HepG2 (cell line): Measurements from ENCODE around the gene TEX9. TPM values are rescaled to one million over a fixed set of nuclear protein-coding genes. Genes with fewer than 3 reads are reported as not detected.

Experiments used
- DNMT3B ChIP-seq: conservative IDR thresholded peaks from 2 replicates; pipeline ENCODE4 v1.6.1; 2016; ENCODE audit warnings: missing biosample characterization, control low read depth
- GLI4 ChIP-seq: sonication (generic); formaldehyde crosslinking; IDR thresholded peaks from 2 replicates; pipeline ENCODE4 v1.5.1; 2020; ENCODE audit warnings: missing genetic modification reagents, mild to moderate bottlenecking, moderate library complexity, borderline replicate concordance
- MAFG ChIP-seq: sonication (generic); formaldehyde crosslinking; IDR thresholded peaks from 2 replicates; pipeline ENCODE4 v1.5.1; 2020; ENCODE audit warnings: mild to moderate bottlenecking, missing genetic modification reagents
- RBM22 ChIP-seq: fragments of 200-400 bp; formaldehyde crosslinking; optimal IDR thresholded peaks from 2 replicates; pipeline ENCODE3; 2017; ENCODE audit warnings: mild to moderate bottlenecking, low read length, moderate library complexity
- TCF12 ChIP-seq, 2 experiments: fragments of 450-650 bp in 1 of 2; sonication (generic) in 1 of 2; formaldehyde crosslinking in 1 of 2; IDR thresholded peaks; 2 replicates each; pipeline versions ENCODE4 v1.6.1 to v1.8.0; 2017 to 2022; ENCODE audit warnings: antibody characterized with exemption in 1 of 2, mild to moderate bottlenecking in 1 of 2, missing genetic modification reagents in 1 of 2, moderate library complexity in 1 of 2
- ZNF382 ChIP-seq: sonication (generic); formaldehyde crosslinking; IDR thresholded peaks from 2 replicates; pipeline ENCODE4 v1.5.0; 2020; ENCODE audit warnings: missing genetic modification reagents, mild to moderate bottlenecking, borderline replicate concordance
- ZNF572 ChIP-seq: sonication (generic); formaldehyde crosslinking; IDR thresholded peaks from 2 replicates; pipeline ENCODE4 v1.5.1; 2020; ENCODE audit warnings: mild to moderate bottlenecking, missing genetic modification reagents
- ZNF850 ChIP-seq: sonication (generic); formaldehyde crosslinking; conservative IDR thresholded peaks from 2 replicates; pipeline ENCODE4 v1.9.0; 2021; ENCODE audit warnings: mild to moderate bottlenecking, missing genetic modification reagents
- ZSCAN29 ChIP-seq: sonication (generic); formaldehyde crosslinking; conservative IDR thresholded peaks from 2 replicates; pipeline ENCODE4 v1.4.0; 2020; ENCODE audit warnings: mild to moderate bottlenecking, missing genetic modification reagents
- polyA plus RNA-seq, 8 experiments: library from polyadenylated mRNA; depleted of rRNA in 3 of 8; stranded (reverse) in 7 of 8; unstranded in 1 of 8; fragments of >200 nt; fragmentation: Illumina TruSeq in 4 of 8; extraction: Trizol in 4 of 8; gene quantifications; 2 replicates each; pipeline versions ENCODE4 v1.2.1 to v1.2.3, GENCODE V29; 2011 to 2016; ENCODE audit warnings: low read depth in 4 of 8, missing spikeins in 1 of 8, mixed read lengths in 1 of 8; ENCODE audit not compliant: insufficient read depth in 1 of 8
- total RNA-seq, 5 experiments: library from RNA; depleted of rRNA; stranded (reverse); fragments of >200 nt; fragmentation: Illumina TruSeq; extraction: Trizol; gene quantifications; 2 replicates each; pipeline ENCODE4 v1.2.3, GENCODE V29; 2016; ENCODE audit warnings: low read depth in 1 of 5
- TF ChIP-seq, protein P1 (sequence below): sonication (generic); formaldehyde crosslinking; IDR thresholded peaks from 2 replicates; pipeline ENCODE4 v1.4.0; 2020; ENCODE audit warnings: low read depth, mild to moderate bottlenecking, missing genetic modification reagents
- TF ChIP-seq, protein P2 (sequence below): IDR thresholded peaks from 2 replicates; pipeline ENCODE4 v1.6.1; 2016; ENCODE audit warnings: missing biosample characterization, missing genetic modification reagents, low read depth
- TF ChIP-seq, protein P3 (sequence below): IDR thresholded peaks from 2 replicates; pipeline ENCODE4 v1.6.1; 2018; ENCODE audit warnings: missing genetic modification reagents
- TF ChIP-seq, protein P4 (sequence below): sonication (generic); IDR thresholded peaks from 2 replicates; pipeline ENCODE4 v1.6.1; 2016; ENCODE audit warnings: low read depth, borderline replicate concordance
- TF ChIP-seq, protein P5 (sequence below), 2 experiments: fragments of 450-650 bp in 1 of 2; sonication (generic) in 1 of 2; formaldehyde crosslinking in 1 of 2; IDR thresholded peaks; 2 replicates each; pipeline versions ENCODE4 v1.6.1 to v1.8.0; 2016 to 2022; ENCODE audit warnings: antibody characterized with exemption in 1 of 2, mild to moderate bottlenecking in 1 of 2, missing genetic modification reagents in 1 of 2

TEX9 gene
- total and polyA plus RNA-seq, 2 of the 13 experiments (the other 11 are each of a cell fraction or from before 2014, with no cell fraction given): 0.82 to 6.9 TPM

DNA sequence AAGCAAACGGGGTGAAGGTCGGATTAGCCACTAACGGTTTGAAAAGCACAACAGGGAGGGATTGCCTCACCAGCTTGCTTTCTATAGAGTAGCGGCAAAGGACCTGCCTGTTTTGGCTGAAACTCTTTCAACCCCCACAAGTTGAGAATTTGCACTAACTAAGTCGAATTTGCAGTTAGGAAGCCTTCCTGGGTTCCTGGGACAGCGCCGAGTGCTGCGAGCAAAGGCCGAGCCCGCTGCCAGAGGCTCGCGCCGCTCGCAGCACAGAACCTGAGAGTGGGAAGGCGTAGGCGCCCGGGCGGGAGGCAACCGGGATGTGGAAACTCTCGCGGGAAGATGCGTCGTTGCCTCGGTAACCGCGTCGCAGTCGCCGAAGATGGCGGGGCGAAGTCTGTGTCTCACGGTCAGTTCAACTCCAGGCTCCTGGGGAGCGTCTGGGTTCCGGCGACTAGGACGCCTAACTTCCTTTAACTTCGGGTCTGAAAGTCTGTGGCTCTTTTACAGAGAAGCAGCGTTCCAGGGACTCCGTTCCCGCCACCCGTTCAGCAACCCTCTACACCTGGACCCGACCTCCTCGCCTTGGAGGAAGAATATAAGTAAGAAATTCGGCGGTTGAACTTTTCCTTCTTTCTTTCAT is at the start of gene TEX9 (continued):
- TF ChIP-seq, protein P1, sequence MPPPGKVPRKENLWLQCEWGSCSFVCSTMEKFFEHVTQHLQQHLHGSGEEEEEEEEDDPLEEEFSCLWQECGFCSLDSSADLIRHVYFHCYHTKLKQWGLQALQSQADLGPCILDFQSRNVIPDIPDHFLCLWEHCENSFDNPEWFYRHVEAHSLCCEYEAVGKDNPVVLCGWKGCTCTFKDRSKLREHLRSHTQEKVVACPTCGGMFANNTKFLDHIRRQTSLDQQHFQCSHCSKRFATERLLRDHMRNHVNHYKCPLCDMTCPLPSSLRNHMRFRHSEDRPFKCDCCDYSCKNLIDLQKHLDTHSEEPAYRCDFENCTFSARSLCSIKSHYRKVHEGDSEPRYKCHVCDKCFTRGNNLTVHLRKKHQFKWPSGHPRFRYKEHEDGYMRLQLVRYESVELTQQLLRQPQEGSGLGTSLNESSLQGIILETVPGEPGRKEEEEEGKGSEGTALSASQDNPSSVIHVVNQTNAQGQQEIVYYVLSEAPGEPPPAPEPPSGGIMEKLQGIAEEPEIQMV (CRISPR knock-in tag): no peak
- no peak for TF ChIP-seq ZNF850 (CRISPR knock-in tag)
- no peak for TF ChIP-seq TCF12 (IDR thresholded peaks at IDR 0.05)
- no peak for TF ChIP-seq TCF12 (CRISPR knock-in tag; IDR thresholded peaks at IDR 0.05)
- no peak for TF ChIP-seq GLI4 (CRISPR knock-in tag)
- TF ChIP-seq, protein P2, sequence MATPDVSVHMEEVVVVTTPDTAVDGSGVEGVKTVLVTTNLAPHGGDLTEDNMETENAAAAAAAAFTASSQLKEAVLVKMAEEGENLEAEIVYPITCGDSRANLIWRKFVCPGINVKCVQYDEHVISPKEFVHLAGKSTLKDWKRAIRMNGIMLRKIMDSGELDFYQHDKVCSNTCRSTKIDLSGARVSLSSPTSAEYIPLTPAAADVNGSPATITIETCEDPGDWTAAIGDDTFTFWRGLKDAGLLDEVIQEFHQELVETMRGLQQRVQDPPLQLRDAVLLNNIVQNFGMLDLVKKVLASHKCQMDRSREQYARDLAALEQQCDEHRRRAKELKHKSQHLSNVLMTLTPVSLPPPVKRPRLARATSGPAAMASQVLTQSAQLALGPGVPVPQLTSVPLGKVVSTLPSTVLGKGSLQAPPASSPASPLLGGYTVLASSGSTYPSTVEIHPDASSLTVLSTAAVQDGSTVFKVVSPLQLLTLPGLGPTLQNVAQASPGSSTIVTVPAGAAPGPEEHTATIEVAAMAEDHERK: no peak
- no peak for TF ChIP-seq ZSCAN29 (CRISPR knock-in tag)
- 0 out of 2 replicates have a peak, but pooled peaks have one; percentile 77 for TF ChIP-seq ZNF572
- TF ChIP-seq, protein P3, sequence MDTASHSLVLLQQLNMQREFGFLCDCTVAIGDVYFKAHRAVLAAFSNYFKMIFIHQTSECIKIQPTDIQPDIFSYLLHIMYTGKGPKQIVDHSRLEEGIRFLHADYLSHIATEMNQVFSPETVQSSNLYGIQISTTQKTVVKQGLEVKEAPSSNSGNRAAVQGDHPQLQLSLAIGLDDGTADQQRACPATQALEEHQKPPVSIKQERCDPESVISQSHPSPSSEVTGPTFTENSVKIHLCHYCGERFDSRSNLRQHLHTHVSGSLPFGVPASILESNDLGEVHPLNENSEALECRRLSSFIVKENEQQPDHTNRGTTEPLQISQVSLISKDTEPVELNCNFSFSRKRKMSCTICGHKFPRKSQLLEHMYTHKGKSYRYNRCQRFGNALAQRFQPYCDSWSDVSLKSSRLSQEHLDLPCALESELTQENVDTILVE: 0 out of 2 replicates have a peak, but pooled peaks have one; percentile 16
- TF ChIP-seq, protein P4, sequence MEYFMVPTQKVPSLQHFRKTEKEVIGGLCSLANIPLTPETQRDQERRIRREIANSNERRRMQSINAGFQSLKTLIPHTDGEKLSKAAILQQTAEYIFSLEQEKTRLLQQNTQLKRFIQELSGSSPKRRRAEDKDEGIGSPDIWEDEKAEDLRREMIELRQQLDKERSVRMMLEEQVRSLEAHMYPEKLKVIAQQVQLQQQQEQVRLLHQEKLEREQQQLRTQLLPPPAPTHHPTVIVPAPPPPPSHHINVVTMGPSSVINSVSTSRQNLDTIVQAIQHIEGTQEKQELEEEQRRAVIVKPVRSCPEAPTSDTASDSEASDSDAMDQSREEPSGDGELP: no peak
- TF ChIP-seq RBM22: no peak
- TF ChIP-seq, protein P5, sequence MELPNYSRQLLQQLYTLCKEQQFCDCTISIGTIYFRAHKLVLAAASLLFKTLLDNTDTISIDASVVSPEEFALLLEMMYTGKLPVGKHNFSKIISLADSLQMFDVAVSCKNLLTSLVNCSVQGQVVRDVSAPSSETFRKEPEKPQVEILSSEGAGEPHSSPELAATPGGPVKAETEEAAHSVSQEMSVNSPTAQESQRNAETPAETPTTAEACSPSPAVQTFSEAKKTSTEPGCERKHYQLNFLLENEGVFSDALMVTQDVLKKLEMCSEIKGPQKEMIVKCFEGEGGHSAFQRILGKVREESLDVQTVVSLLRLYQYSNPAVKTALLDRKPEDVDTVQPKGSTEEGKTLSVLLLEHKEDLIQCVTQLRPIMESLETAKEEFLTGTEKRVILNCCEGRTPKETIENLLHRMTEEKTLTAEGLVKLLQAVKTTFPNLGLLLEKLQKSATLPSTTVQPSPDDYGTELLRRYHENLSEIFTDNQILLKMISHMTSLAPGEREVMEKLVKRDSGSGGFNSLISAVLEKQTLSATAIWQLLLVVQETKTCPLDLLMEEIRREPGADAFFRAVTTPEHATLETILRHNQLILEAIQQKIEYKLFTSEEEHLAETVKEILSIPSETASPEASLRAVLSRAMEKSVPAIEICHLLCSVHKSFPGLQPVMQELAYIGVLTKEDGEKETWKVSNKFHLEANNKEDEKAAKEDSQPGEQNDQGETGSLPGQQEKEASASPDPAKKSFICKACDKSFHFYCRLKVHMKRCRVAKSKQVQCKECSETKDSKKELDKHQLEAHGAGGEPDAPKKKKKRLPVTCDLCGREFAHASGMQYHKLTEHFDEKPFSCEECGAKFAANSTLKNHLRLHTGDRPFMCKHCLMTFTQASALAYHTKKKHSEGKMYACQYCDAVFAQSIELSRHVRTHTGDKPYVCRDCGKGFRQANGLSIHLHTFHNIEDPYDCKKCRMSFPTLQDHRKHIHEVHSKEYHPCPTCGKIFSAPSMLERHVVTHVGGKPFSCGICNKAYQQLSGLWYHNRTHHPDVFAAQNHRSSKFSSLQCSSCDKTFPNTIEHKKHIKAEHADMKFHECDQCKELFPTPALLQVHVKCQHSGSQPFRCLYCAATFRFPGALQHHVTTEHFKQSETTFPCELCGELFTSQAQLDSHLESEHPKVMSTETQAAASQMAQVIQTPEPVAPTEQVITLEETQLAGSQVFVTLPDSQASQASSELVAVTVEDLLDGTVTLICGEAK (IDR thresholded peaks at IDR 0.05): no peak
- TF ChIP-seq, protein P5 (CRISPR knock-in tag; IDR thresholded peaks at IDR 0.05): peak; percentile 46; the same call in 1 of the 2 replicates
- no peak for TF ChIP-seq DNMT3B (CRISPR knock-in tag)
- no peak for TF ChIP-seq ZNF382 (CRISPR knock-in tag)
- TF ChIP-seq MAFG (CRISPR knock-in tag): no peak
